Measurements from ENCODE around the gene GUCY2D. TPM values are rescaled to one million over a fixed set of nuclear protein-coding genes. Genes with fewer than 3 reads are reported as not detected.

GUCY2D gene
- total and polyA plus RNA-seq, 2 experiments from 2014 or later, result 0.07 to 0.08 TPM

- Histone ChIP-seq H3K4me3 (no peak overlapping the region), H3K27me3 (ENCODE audit: insufficient read depth) (peaks cover 2% of the 10 kb centered on the region; the same call in 1 of the 2 replicates), H4K20me1 (replicated peaks; ENCODE audit: insufficient read depth) (no peaks in the 10 kb centered on the region), H3K79me2 (replicated peaks; ENCODE audit: insufficient read depth) (no peaks in the 10 kb centered on the region), H3K27ac (ENCODE audit: low read depth) (no peak overlapping the region), H3K4me2 (no peak overlapping the region), H3F3A (replicated peaks; ENCODE audit: low read depth) (no peaks in the 10 kb centered on the region), H2AFZ (no peak overlapping the region), H3K36me3 (ENCODE audit: insufficient read depth) (no peaks in the 10 kb centered on the region), H3K9me2 (ENCODE audit: insufficient read depth) (no peaks in the 10 kb centered on the region), H3K4me1 (ENCODE audit: insufficient read depth) (no peaks in the 10 kb centered on the region)
- Mint-ChIP-seq H3K4me1 (peaks cover 9% of the 10 kb centered on the region), H3K9me3 (no peaks in the 10 kb centered on the region), H3K27ac (no peak overlapping the region), H3K27me3 (ENCODE audit: insufficient read depth, low read depth, poor library complexity) (peaks cover 13% of the 10 kb centered on the region), H3K4me3 (no peak overlapping the region), H3K36me3 (ENCODE audit: low read depth) (no peaks in the 10 kb centered on the region)
- no peak for TF ChIP-seq CTCF (conservative IDR thresholded peaks at IDR 0.05; ENCODE audit: low read depth in 2 of 2)
- TF ChIP-seq ZNF462 (CRISPR knock-in tag; IDR thresholded peaks at IDR 0.05), result no peak
- no peak for TF ChIP-seq ZNF114 (CRISPR knock-in tag; IDR thresholded peaks at IDR 0.05)
- no peak for TF ChIP-seq EZH2phosphoT487 (IDR thresholded peaks at IDR 0.05; ENCODE audit: unreplicated experiment)
- no peak for TF ChIP-seq CREB1 (CRISPR knock-in tag; IDR thresholded peaks at IDR 0.05; ENCODE audit: low read depth)
- TF ChIP-seq ZNF331 (CRISPR knock-in tag; IDR thresholded peaks at IDR 0.05; ENCODE audit: low read depth), result no peak
- TF ChIP-seq ETS1 (IDR thresholded peaks at IDR 0.05), result no peak
- no peak for TF ChIP-seq NANOG (IDR thresholded peaks at IDR 0.05; ENCODE audit: borderline replicate concordance)
- no peak for TF ChIP-seq POLR2AphosphoS5 (IDR thresholded peaks at IDR 0.05; ENCODE audit: low read depth)
- TF ChIP-seq STAT1 (IDR thresholded peaks at IDR 0.05; ENCODE audit: unreplicated experiment), result no peak
- no peak for TF ChIP-seq EZH2 (IDR thresholded peaks at IDR 0.05; ENCODE audit: low read depth, unreplicated experiment)
- TF ChIP-seq REST (IDR thresholded peaks at IDR 0.05; ENCODE audit: unreplicated experiment), result no peak
- TF ChIP-seq JUNB (IDR thresholded peaks at IDR 0.05; ENCODE audit: unreplicated experiment), result no peak
- DNase-seq (ENCODE audit: low spot score) (no peak), ATAC-seq (no peak)
Observed at GRCh38 chr17:8021565-8022359, 19.3 kb downstream of the GUCY2D start.

All from GM23338 (cell line).